CD14-positive monocyte (primary cell): ENCODE data around the gene IMMP2L. TPM values are rescaled to one million over a fixed set of nuclear protein-coding genes. Genes with fewer than 3 reads are reported as not detected.
"Not testable (repeated sequence)": the region's sequence is repeated elsewhere in the genome, so short reads cannot be mapped to it uniquely, and the experiment has no call there.

Experiments
- DNase-seq, 3 donors: peaks; one replicate each; pipeline ENCODE4 v3.0.0-alpha.2; 2011 to 2022
- H2AFZ ChIP-seq: 2 replicates; pipeline ENCODE4 v1.6.0; 2012; ENCODE audit warnings: mild to moderate bottlenecking, low read depth, low read length, inconsistent platforms; ENCODE audit not compliant: insufficient read depth, poor library complexity, severe bottlenecking
- H3K27ac ChIP-seq, 2 donors: 1 replicate in 1 of 2; 2 replicates in 1 of 2; pipeline ENCODE4 v1.5.1; 2012 to 2013; ENCODE audit warnings: low read length in 2 of 2, control low read depth in 1 of 2, inconsistent platforms in 1 of 2, low read depth in 1 of 2, mild to moderate bottlenecking in 1 of 2
- H3K27me3 ChIP-seq, 2 donors: one replicate each; pipeline versions ENCODE4 v1.6.0 to v1.6.1; 2011 to 2013; ENCODE audit warnings: low read length in 2 of 2; ENCODE audit not compliant: control insufficient read depth in 2 of 2, insufficient read depth in 2 of 2
- H3K36me3 ChIP-seq, 2 donors: replicated peaks in 1 of 2; 1 replicate in 1 of 2; 2 replicates in 1 of 2; pipeline versions ENCODE4 v1.5.1 to v1.6.1; 2012 to 2013; ENCODE audit warnings: low read length in 2 of 2, control low read depth in 1 of 2, inconsistent platforms in 1 of 2, mild to moderate bottlenecking in 1 of 2; ENCODE audit not compliant: insufficient read depth in 2 of 2, control insufficient read depth in 1 of 2
- H3K4me1 ChIP-seq, 2 donors: 1 replicate in 1 of 2; 2 replicates in 1 of 2; pipeline versions ENCODE4 v1.5.1 to v1.6.1; 2012 to 2013; ENCODE audit warnings: low read length in 2 of 2, control low read depth in 1 of 2, inconsistent platforms in 1 of 2, mild to moderate bottlenecking in 1 of 2, moderate library complexity in 1 of 2; ENCODE audit not compliant: insufficient read depth in 2 of 2, control insufficient read depth in 1 of 2
- H3K4me2 ChIP-seq: replicated peaks from 2 replicates; pipeline ENCODE3; 2012; ENCODE audit warnings: low read length, moderate library complexity, mild to moderate bottlenecking; ENCODE audit not compliant: poor library complexity, severe bottlenecking; ENCODE audit errors: extremely low read depth
- H3K4me3 ChIP-seq, 3 experiments: fragments of 200-600 bp in 1 of 3; sonication (generic) in 1 of 3; replicated peaks in 1 of 3; 1 replicate in 2 of 3; 2 replicates in 1 of 3; pipeline ENCODE4 v1.5.1; 2011 to 2013; ENCODE audit warnings: low read length in 3 of 3, mild to moderate bottlenecking in 3 of 3, control low read depth in 2 of 3, low read depth in 2 of 3, inconsistent platforms in 1 of 3, moderate library complexity in 1 of 3
- H3K79me2 ChIP-seq: 2 replicates; pipeline ENCODE4 v1.6.0; 2012; ENCODE audit warnings: mild to moderate bottlenecking, control low read depth, inconsistent platforms, low read length, moderate library complexity; ENCODE audit not compliant: insufficient read depth
- H3K9ac ChIP-seq: 2 replicates; pipeline ENCODE4 v1.6.0; 2017; ENCODE audit warnings: low read length, mild to moderate bottlenecking; ENCODE audit not compliant: insufficient read depth, poor library complexity, severe bottlenecking
- H3K9me3 ChIP-seq, 2 donors: replicated peaks in 1 of 2; 1 replicate in 1 of 2; 2 replicates in 1 of 2; pipeline versions ENCODE4 v1.5.1 to v1.6.1; 2012 to 2013; ENCODE audit warnings: low read length in 2 of 2, control low read depth in 1 of 2; ENCODE audit not compliant: control insufficient read depth in 1 of 2, insufficient read depth in 1 of 2
- H4K20me1 ChIP-seq: 2 replicates; pipeline ENCODE4 v1.6.0; 2012; ENCODE audit warnings: mild to moderate bottlenecking, low read length, control low read depth, moderate library complexity; ENCODE audit not compliant: insufficient read depth
- H3K27ac Mint-ChIP-seq, 7 donors: one replicate each; pipeline ENCODE4 v1.8.0; 2020; ENCODE audit warnings: mild to moderate bottlenecking in 7 of 7, mixed read lengths in 7 of 7, moderate library complexity in 6 of 7, inconsistent platforms in 2 of 7
- H3K27me3 Mint-ChIP-seq, 3 donors: one replicate each; pipeline ENCODE4 v1.8.0; 2021 to 2022; ENCODE audit warnings: low read depth in 3 of 3, mild to moderate bottlenecking in 3 of 3, mixed read lengths in 3 of 3, moderate library complexity in 3 of 3, inconsistent platforms in 1 of 3
- H3K36me3 Mint-ChIP-seq, 2 donors: one replicate each; pipeline ENCODE4 v1.8.0; 2020; ENCODE audit warnings: mixed read lengths in 2 of 2, inconsistent platforms in 1 of 2, mild to moderate bottlenecking in 1 of 2
- H3K4me1 Mint-ChIP-seq: one replicate; pipeline ENCODE4 v1.8.0; 2020; ENCODE audit warnings: mild to moderate bottlenecking, mixed read lengths
- H3K4me3 Mint-ChIP-seq, 2 donors: one replicate each; pipeline ENCODE4 v1.8.0; 2020; ENCODE audit warnings: mild to moderate bottlenecking in 2 of 2, mixed read lengths in 2 of 2, moderate library complexity in 1 of 2
- H3K9me3 Mint-ChIP-seq, 7 donors: one replicate each; pipeline ENCODE4 v1.8.0; 2020 to 2022; ENCODE audit warnings: mixed read lengths in 7 of 7, mild to moderate bottlenecking in 6 of 7, moderate library complexity in 6 of 7, inconsistent platforms in 2 of 7
- CTCF ChIP-seq: fragments of 200-600 bp; IDR thresholded peaks from one replicate; pipeline ENCODE4 v1.8.0; 2022; ENCODE audit warnings: antibody characterized with exemption, mild to moderate bottlenecking
- WGBS: methylation state at CpG from one replicate; pipeline ENCODE4 v1.1.5; 2013; ENCODE audit warnings: missing lambda C conversion rate; ENCODE audit not compliant: insufficient coverage; 5-methylcytosine and 5-hydroxymethylcytosine counted together
- intact Hi-C, 2 donors: fragments of 100-400 bp; cut with micrococcal nuclease; formaldehyde crosslinking; loops; one replicate each; pipeline versions ENCODE4 v1.15.0 to v1.15.1; 2023
- polyA plus RNA-seq, 3 donors: library from polyadenylated mRNA; depleted of rRNA in 1 of 3; unstranded in 2 of 3; stranded (reverse) in 1 of 3; fragments of 300-500 nt in 2 of 3; fragments of >200 nt in 1 of 3; fragmentation: Illumina TruSeq in 2 of 3; gene quantifications; 1 replicate in 2 of 3; 2 replicates in 1 of 3; pipeline ENCODE4 v1.2.3, GENCODE V29; 2012 to 2021

The IMMP2L gene
- polyA plus RNA-seq, 3 donors = 1.9 to 6.4 (median 6.2) TPM

GRCh38 chr7:111272092-111272491 is 290.2 kb downstream of the IMMP2L start:
- no peak for TF ChIP-seq CTCF
- Mint-ChIP-seq H3K4me3 (no peak overlapping the region), H3K4me1 (no peaks in the 10 kb centered on the region), H3K36me3 (no peaks in the 10 kb centered on the region), H3K27me3 (no peaks in the 10 kb centered on the region), H3K9me3 (peaks cover 5 to 10% (median 8%) of the 10 kb centered on the region in 7 donors), H3K27ac (no peak overlapping the region)
- peaks cover 0 to 5% of the 10 kb centered on the region in 2 donors for H3K9me3 ChIP-seq
- H3K4me2 ChIP-seq = no peak overlapping the region
- no peaks in the 10 kb centered on the region for H3K4me1 ChIP-seq
- no peak overlapping the region for H3K9ac ChIP-seq
- H3K79me2 ChIP-seq = no peaks in the 10 kb centered on the region
- H3K4me3 ChIP-seq = no peak overlapping the region
- no peak overlapping the region for H3K27ac ChIP-seq
- H4K20me1 ChIP-seq = no peaks in the 10 kb centered on the region
- intact Hi-C loops = no loop called here
- H3K36me3 ChIP-seq = no peaks in the 10 kb centered on the region
- H3K27me3 ChIP-seq = no peaks in the 10 kb centered on the region
- DNase-seq = no peak
- H2AFZ ChIP-seq = no peak overlapping the region

DNA sequence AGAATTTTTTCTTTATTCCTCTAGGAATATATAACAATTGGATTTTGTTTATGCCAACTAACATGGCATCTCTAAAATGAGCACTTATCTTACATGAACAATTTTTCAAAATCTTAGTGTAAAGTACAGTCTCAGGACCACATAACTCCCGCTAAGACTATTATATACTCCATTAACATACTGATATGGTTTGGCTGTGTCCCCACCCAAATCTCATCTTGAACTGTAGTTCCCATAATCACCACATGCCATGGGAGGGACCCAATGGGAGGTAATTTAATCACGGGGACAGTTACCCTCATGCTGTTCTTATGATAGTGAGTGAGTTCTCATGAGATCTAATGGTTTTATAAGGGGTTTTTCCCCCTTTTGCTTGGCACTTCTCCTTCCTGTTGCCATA is 291.5 kb downstream of the IMMP2L start:
- H3K4me3 ChIP-seq, H3K4me2 ChIP-seq, H3K9ac ChIP-seq, intact Hi-C loops, H4K20me1 ChIP-seq, H3K27me3 ChIP-seq, H3K79me2 ChIP-seq, H3K4me3 Mint-ChIP-seq, H3K9me3 ChIP-seq, H3K4me1 ChIP-seq, H3K36me3 Mint-ChIP-seq, DNase-seq, H2AFZ ChIP-seq, H3K4me1 Mint-ChIP-seq, H3K27ac ChIP-seq, H3K27ac Mint-ChIP-seq, H3K27me3 Mint-ChIP-seq, H3K36me3 ChIP-seq: not testable (repeated sequence)
- 83% methylated on average over 1 of the region's 2 CpGs for WGBS
- peaks cover 4 to 10% (median 8%) of the 10 kb centered on the region in 7 donors for H3K9me3 Mint-ChIP-seq
